GM23338 (cell line): Measurements from ENCODE around the gene HVCN1. TPM values are rescaled to one million over a fixed set of nuclear protein-coding genes. Genes with fewer than 3 reads are reported as not detected.

Experiments
- ATAC-seq: fragments of 200-7000 bp; cut with Tn5 transposase; 3 replicates; pipeline ENCODE4 v1.9.1; 2020
- DNase-seq: peaks from one replicate; pipeline ENCODE4 v3.0.0-alpha.2; 2015; ENCODE audit warnings: low spot score
- H2AFZ ChIP-seq: fragments of 200-600 bp; sonication (generic); 2 replicates; pipeline ENCODE4 v1.8.0; 2016; ENCODE audit warnings: antibody characterized with exemption, mild to moderate bottlenecking, moderate library complexity
- H3F3A ChIP-seq: fragments of 200-600 bp; sonication (generic); replicated peaks from 2 replicates; pipeline ENCODE4 v1.8.0; 2017; ENCODE audit warnings: antibody characterized with exemption, mixed run types, low read depth
- H3K27ac ChIP-seq: fragments of 200-600 bp; sonication (generic); 2 replicates; pipeline ENCODE4 v1.6.1; 2016; ENCODE audit warnings: low read depth
- H3K27me3 ChIP-seq: fragments of 200-600 bp; sonication (generic); 2 replicates; pipeline ENCODE4 v1.8.0; 2016; ENCODE audit warnings: mild to moderate bottlenecking, mixed run types, moderate library complexity; ENCODE audit not compliant: insufficient read depth
- H3K36me3 ChIP-seq: fragments of 200-600 bp; sonication (generic); 2 replicates; pipeline ENCODE4 v1.8.0; 2016; ENCODE audit warnings: mild to moderate bottlenecking; ENCODE audit not compliant: insufficient read depth
- H3K4me1 ChIP-seq: fragments of 200-600 bp; sonication (generic); 2 replicates; pipeline ENCODE4 v1.8.0; 2016; ENCODE audit warnings: mild to moderate bottlenecking, moderate library complexity; ENCODE audit not compliant: insufficient read depth
- H3K4me2 ChIP-seq: fragments of 200-600 bp; sonication (generic); 2 replicates; pipeline ENCODE4 v1.7.1; 2017; ENCODE audit warnings: mixed run types
- H3K4me3 ChIP-seq: fragments of 200-600 bp; sonication (generic); 2 replicates; pipeline ENCODE4 v1.6.1; 2016; ENCODE audit warnings: mixed run types
- H3K79me2 ChIP-seq: fragments of 200-600 bp; sonication (generic); replicated peaks from 2 replicates; pipeline ENCODE4 v1.8.0; 2017; ENCODE audit warnings: mild to moderate bottlenecking; ENCODE audit not compliant: insufficient read depth
- H3K9me2 ChIP-seq: fragments of 200-600 bp; sonication (generic); 2 replicates; pipeline ENCODE4 v1.8.0; 2017; ENCODE audit not compliant: insufficient read depth
- H4K20me1 ChIP-seq: fragments of 200-600 bp; sonication (generic); replicated peaks from 2 replicates; pipeline ENCODE4 v1.8.0; 2017; ENCODE audit warnings: mild to moderate bottlenecking; ENCODE audit not compliant: insufficient read depth
- H3K27ac Mint-ChIP-seq: 2 replicates; pipeline ENCODE4 v1.8.0; 2020; ENCODE audit warnings: inconsistent platforms, mild to moderate bottlenecking, moderate library complexity, mixed read lengths
- H3K27me3 Mint-ChIP-seq: 3 replicates; pipeline ENCODE4 v1.8.0; 2022; ENCODE audit warnings: low read depth, mild to moderate bottlenecking, moderate library complexity, mixed read lengths, inconsistent platforms; ENCODE audit not compliant: insufficient read depth, poor library complexity
- H3K36me3 Mint-ChIP-seq: 3 replicates; pipeline ENCODE4 v1.8.0; 2021; ENCODE audit warnings: low read depth, mild to moderate bottlenecking, inconsistent platforms, moderate library complexity, mixed read lengths
- H3K4me1 Mint-ChIP-seq: 3 replicates; pipeline ENCODE4 v1.8.0; 2020; ENCODE audit warnings: mild to moderate bottlenecking, inconsistent platforms, mixed read lengths
- H3K4me3 Mint-ChIP-seq: 3 replicates; pipeline ENCODE4 v1.8.0; 2021; ENCODE audit warnings: moderate library complexity, mild to moderate bottlenecking, inconsistent platforms, mixed read lengths
- H3K9me3 Mint-ChIP-seq: 3 replicates; pipeline ENCODE4 v1.8.0; 2020; ENCODE audit warnings: moderate library complexity, mild to moderate bottlenecking, inconsistent platforms, mixed read lengths
- CREB1 ChIP-seq: fragments of 250-450 bp; sonication (Bioruptor Pico); IDR thresholded peaks from 2 replicates; pipeline ENCODE4 v1.5.0; 2020; ENCODE audit warnings: low read depth, mild to moderate bottlenecking, moderate library complexity
- CTCF ChIP-seq, 2 experiments: fragments of 200-600 bp in 1 of 2; sonication (generic) in 1 of 2; conservative IDR thresholded peaks; 2 replicates each; pipeline versions ENCODE4 v1.5.1 to v1.6.1; 2016 to 2017; ENCODE audit warnings: antibody characterized with exemption in 2 of 2, low read depth in 2 of 2, mild to moderate bottlenecking in 2 of 2, moderate library complexity in 1 of 2
- ETS1 ChIP-seq: IDR thresholded peaks from 2 replicates; pipeline ENCODE4 v1.6.1; 2016; ENCODE audit warnings: antibody characterized with exemption
- EZH2 ChIP-seq: fragments of 200-600 bp; sonication (generic); IDR thresholded peaks from one replicate; pipeline ENCODE4 v1.8.0; 2017; ENCODE audit warnings: antibody characterized with exemption, mild to moderate bottlenecking, low read depth; ENCODE audit not compliant: unreplicated experiment
- EZH2phosphoT487 ChIP-seq: fragments of 200-600 bp; sonication (generic); IDR thresholded peaks from one replicate; pipeline ENCODE4 v1.8.1; 2018; ENCODE audit warnings: antibody characterized with exemption; ENCODE audit not compliant: unreplicated experiment
- JUNB ChIP-seq: IDR thresholded peaks from one replicate; pipeline ENCODE4 v1.6.1; 2016; ENCODE audit warnings: antibody characterized with exemption; ENCODE audit not compliant: unreplicated experiment
- NANOG ChIP-seq: IDR thresholded peaks from 2 replicates; pipeline ENCODE4 v1.6.1; 2016; ENCODE audit warnings: antibody characterized with exemption, borderline replicate concordance
- POLR2AphosphoS5 ChIP-seq: IDR thresholded peaks from 2 replicates; pipeline ENCODE4 v1.6.1; 2016; ENCODE audit warnings: antibody characterized with exemption, low read depth
- REST ChIP-seq: IDR thresholded peaks from one replicate; pipeline ENCODE4 v1.6.1; 2018; ENCODE audit warnings: antibody characterized with exemption; ENCODE audit not compliant: unreplicated experiment
- STAT1 ChIP-seq: IDR thresholded peaks from one replicate; pipeline ENCODE4 v1.6.1; 2016; ENCODE audit warnings: antibody characterized with exemption; ENCODE audit not compliant: unreplicated experiment
- ZNF114 ChIP-seq: fragments of 250-450 bp; sonication (Bioruptor Pico); IDR thresholded peaks from 2 replicates; pipeline ENCODE4 v1.5.0; 2020; ENCODE audit warnings: mild to moderate bottlenecking, moderate library complexity
- ZNF331 ChIP-seq: fragments of 250-450 bp; sonication (Bioruptor Pico); IDR thresholded peaks from 2 replicates; pipeline ENCODE4 v1.5.0; 2020; ENCODE audit warnings: low read depth, mild to moderate bottlenecking, moderate library complexity
- ZNF462 ChIP-seq: fragments of 250-450 bp; sonication (Bioruptor Pico); IDR thresholded peaks from 2 replicates; pipeline ENCODE4 v1.5.0; 2020; ENCODE audit warnings: mild to moderate bottlenecking, moderate library complexity
- polyA plus RNA-seq: library from polyadenylated mRNA; unstranded; fragments of >200 nt; fragmentation: Nextera tagmentation; extraction: Ambion mirVana; gene quantifications from 2 replicates; pipeline ENCODE4 v1.2.1, GENCODE V29; 2016
- total RNA-seq: library from RNA; depleted of rRNA; stranded (reverse); fragments of >200 nt; shearing (Covaris generic); gene quantifications from 2 replicates; pipeline ENCODE4 v1.2.3, GENCODE V29; 2014

Gene HVCN1
- total and polyA plus RNA-seq, 2 experiments from 2014 or later: 10.4 to 10.7 TPM

- Mint-ChIP-seq H3K9me3 (no peaks in the 10 kb centered on the region), H3K27ac (no peak overlapping the region), H3K27me3 (peaks cover 4% of the 10 kb centered on the region), H3K4me3 (no peak overlapping the region), H3K36me3 (no peaks in the 10 kb centered on the region), H3K4me1 (peaks cover 5% of the 10 kb centered on the region)
- no peaks in the 10 kb centered on the region for H3K79me2 ChIP-seq
- TF ChIP-seq EZH2 (no peak), ETS1 (no peak), JUNB (no peak), CREB1 (CRISPR knock-in tag) (no peak), ZNF462 (CRISPR knock-in tag) (no peak), ZNF331 (CRISPR knock-in tag) (no peak), REST (no peak), ZNF114 (CRISPR knock-in tag) (no peak), POLR2AphosphoS5 (no peak), CTCF (conservative IDR thresholded peaks at IDR 0.05; ENCODE audit: low read depth in 2 of 2) (no peak), NANOG (no peak), EZH2phosphoT487 (no peak), STAT1 (no peak)
- no peaks in the 10 kb centered on the region for H3K36me3 ChIP-seq
- H3K4me1 ChIP-seq: no peaks in the 10 kb centered on the region
- no peak for ATAC-seq
- no peaks in the 10 kb centered on the region for H4K20me1 ChIP-seq
- no peaks in the 10 kb centered on the region for H3F3A ChIP-seq
- no peak overlapping the region for H2AFZ ChIP-seq
- H3K4me3 ChIP-seq: no peak overlapping the region
- no peak for DNase-seq
- no peak overlapping the region for H3K27ac ChIP-seq
- H3K27me3 ChIP-seq: no peaks in the 10 kb centered on the region
- no peaks in the 10 kb centered on the region for H3K9me2 ChIP-seq
- H3K4me2 ChIP-seq: no peak overlapping the region
Measured at GRCh38 chr12:110636516-110636915, 52.4 kb downstream of the HVCN1 start.
